Inflammatory macrophage treated with lipopolysaccharide for 1 hour (primary cell): ENCODE results near the gene DHX9.
"Not testable (repeated sequence)": the region's sequence is repeated elsewhere in the genome, so short reads cannot be mapped to it uniquely, and the experiment has no call there.

ENCODE experiments used
- DNase-seq, 2 donors: peaks; one replicate each; pipeline ENCODE4 v3.0.0-alpha.2; 2020 to 2022

DHX9 gene

DNA sequence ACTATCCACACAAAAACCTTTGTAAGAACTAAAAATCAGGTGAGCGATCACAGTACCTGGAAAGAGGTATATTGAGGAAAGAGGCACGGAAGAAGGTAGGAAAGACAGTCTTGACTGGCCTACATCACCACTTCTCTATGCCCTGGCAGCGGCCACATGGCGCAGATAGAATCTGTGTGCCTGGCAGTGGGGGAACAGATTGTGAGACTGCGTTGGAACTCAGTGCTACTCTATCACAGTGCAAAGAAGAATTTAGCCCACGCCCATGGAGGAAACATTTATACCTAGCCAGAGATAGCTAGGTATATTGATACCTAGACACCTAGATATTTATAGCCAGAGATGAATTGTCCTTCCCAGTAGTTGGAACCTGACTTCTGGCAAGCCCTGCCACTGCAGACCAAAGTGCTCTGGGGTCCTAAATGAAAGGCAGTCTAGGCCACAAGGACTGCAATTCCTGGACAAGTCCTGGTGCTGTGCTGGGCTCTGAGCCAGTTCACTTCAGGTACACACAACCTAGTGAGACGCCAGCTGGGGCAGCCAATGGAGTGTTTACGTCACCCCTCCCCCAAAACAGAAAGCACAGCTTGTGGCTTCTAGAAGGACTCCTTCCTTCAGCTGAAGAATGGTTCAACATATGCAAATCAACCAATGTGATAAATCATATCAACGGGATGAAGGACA, 51.9 kb downstream of the DHX9 start:
- DNase-seq = no peak

GRCh38 chr1:182897696-182898095, 58.5 kb downstream of the DHX9 start:
- DNase-seq = no peak

DNA sequence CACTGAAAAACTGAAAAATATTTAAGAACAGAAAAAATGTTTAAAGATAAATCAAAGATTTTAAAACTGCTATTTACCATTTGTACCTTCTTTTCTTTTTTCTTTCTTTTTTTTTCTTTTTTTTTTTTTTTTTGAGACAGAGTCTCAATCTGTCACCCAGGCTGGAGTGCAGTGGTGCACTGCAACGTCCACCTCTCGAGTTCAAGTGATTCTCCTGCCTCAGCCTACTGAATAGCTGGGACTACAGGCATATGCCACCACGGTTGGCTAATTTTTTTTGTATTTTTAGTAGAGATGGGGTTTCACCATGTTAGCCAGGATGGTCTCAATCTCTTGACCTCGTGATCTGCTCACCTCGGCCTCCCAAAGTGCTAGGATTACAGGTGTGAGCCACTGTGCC, 62.8 kb downstream of the DHX9 start:
- not testable (repeated sequence) for DNase-seq

- no peak for DNase-seq
These were observed 66.2 kb downstream of the DHX9 start for GRCh38 chr1:182905321-182905720.

DNA sequence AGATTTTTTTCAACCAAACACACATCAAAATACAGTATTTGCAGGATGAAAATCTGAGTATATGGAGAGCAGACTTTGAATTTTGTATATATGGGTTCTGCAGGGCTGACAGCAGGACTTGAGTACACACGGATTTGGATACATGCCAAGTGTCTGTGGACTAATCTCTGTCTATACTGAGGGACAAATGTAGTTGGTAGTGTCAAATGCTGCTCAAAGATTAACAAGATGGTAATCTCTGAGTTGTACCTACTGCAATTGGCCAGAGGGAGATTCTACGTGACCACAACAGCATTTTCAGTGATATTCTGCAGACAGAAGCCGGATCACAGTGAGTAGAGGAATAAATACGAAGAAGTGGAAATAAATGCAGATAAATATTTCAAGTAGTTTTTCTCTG, 70.4 kb downstream of the DHX9 start:
- DNase-seq = no peak

- DNase-seq = no peak
These were observed 71.0 kb downstream of the DHX9 start for GRCh38 chr1:182910143-182910542.

DNA sequence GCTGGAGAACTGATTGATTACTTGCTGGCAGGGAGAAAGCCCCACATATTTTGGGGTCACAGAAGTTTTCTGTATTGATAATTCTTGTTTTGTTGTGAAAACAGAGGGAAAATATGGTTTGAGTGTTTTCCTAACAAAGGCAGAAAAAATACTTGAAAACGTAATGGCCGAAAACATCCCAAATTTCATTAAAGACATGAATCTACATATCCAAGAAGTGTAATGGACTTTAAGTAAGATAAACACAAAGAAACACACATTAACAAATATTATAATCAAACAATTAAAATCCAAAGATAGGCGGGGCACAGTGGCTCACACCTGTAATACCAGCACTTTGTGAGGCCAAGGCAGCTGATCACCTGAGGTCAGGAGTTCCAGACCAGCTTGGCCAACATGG, 74.3 kb downstream of the DHX9 start:
- DNase-seq = no peak

GRCh38 chr1:182917378-182917777, 78.2 kb downstream of the DHX9 start:
- DNase-seq = no peak

DNA sequence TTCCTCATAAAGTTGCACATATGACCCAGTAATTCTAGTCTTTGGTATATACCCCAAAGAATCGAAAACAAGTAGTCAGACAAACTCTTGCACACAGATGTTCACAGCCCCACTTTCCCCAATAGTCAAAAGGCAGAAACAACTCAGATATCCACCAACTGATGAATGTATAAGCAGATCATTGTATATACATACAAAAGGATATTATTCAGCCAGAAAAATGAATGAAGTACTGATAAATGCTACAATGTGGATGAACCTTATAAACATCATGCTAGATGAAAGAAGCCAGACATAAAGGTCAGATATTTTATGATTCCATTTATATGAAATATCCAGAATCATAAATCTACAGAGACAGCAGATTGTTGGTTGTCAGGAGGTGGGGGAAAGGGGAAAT, 86.5 kb downstream of the DHX9 start:
- DNase-seq = no peak

- no peak for DNase-seq
These were observed 88.7 kb downstream of the DHX9 start for GRCh38 chr1:182927693-182928433.

DNA sequence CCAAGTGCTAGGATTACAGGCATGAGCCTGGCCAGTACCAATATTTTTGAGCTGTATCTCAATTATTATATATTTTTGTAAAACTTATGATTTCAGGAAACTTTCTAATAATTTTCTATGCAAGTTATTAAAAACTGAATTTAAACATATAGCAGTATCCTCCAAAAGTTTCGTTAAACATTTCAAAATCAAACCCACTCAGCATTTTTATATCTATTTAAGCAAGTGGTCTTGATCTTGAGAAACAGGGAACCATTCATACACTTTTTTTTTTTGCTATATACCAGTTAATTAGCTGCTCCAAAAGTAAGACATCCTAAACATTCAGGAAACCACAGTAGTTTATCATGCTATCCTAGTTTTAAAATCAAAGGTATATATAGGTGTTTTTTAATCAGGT, 91.8 kb downstream of the DHX9 start:
- no peak for DNase-seq

GRCh38 chr1:182935716-182936115, 96.6 kb downstream of the DHX9 start:
- no peak for DNase-seq
